Neural progenitor cell (in vitro differentiated cells): Measurements from ENCODE around the gene ZNF771. TPM values are rescaled to one million over a fixed set of nuclear protein-coding genes. Genes with fewer than 3 reads are reported as not detected.

Experiments
- DNase-seq: peaks from one replicate; pipeline ENCODE4 v3.0.0-alpha.2; 2016; ENCODE audit warnings: low spot score
- H2AFZ ChIP-seq: fragments of 200-600 bp; sonication (generic); replicated peaks from 2 replicates; pipeline ENCODE4 v1.6.1; 2016; ENCODE audit warnings: antibody characterized with exemption
- H3F3A ChIP-seq: fragments of 200-600 bp; sonication (generic); 2 replicates; pipeline ENCODE4 v1.6.1; 2016; ENCODE audit warnings: antibody characterized with exemption, low read depth
- H3K27ac ChIP-seq: fragments of 200-600 bp; sonication (generic); 2 replicates; pipeline ENCODE4 v1.5.1; 2016; ENCODE audit warnings: mild to moderate bottlenecking
- H3K27me3 ChIP-seq: fragments of 200-600 bp; sonication (generic); 2 replicates; pipeline ENCODE4 v1.6.1; 2016; ENCODE audit warnings: mild to moderate bottlenecking, moderate library complexity
- H3K36me3 ChIP-seq: fragments of 200-600 bp; sonication (generic); 2 replicates; pipeline ENCODE4 v1.5.1; 2016
- H3K4me1 ChIP-seq: fragments of 200-600 bp; sonication (generic); 2 replicates; pipeline ENCODE4 v1.6.1; 2016; ENCODE audit warnings: mixed run types
- H3K4me2 ChIP-seq: fragments of 200-600 bp; sonication (generic); 2 replicates; pipeline ENCODE4 v1.6.1; 2016
- H3K4me3 ChIP-seq: fragments of 200-600 bp; sonication (generic); 2 replicates; pipeline ENCODE4 v1.5.1; 2016
- H3K79me2 ChIP-seq: fragments of 200-600 bp; sonication (generic); 2 replicates; pipeline ENCODE4 v1.6.1; 2016; ENCODE audit warnings: low read depth
- H3K9ac ChIP-seq: fragments of 200-600 bp; sonication (generic); 2 replicates; pipeline ENCODE4 v1.6.1; 2016
- H3K9me3 ChIP-seq: fragments of 200-600 bp; sonication (generic); 2 replicates; pipeline ENCODE4 v1.5.1; 2016; ENCODE audit warnings: low read depth
- H4K20me1 ChIP-seq: fragments of 200-600 bp; sonication (generic); 2 replicates; pipeline ENCODE4 v1.6.1; 2016; ENCODE audit warnings: low read depth
- H3K27ac Mint-ChIP-seq: 3 replicates; pipeline ENCODE4 v1.8.0; 2021; ENCODE audit warnings: mixed read lengths
- H3K27me3 Mint-ChIP-seq: 2 replicates; pipeline ENCODE4 v1.8.0; 2022; ENCODE audit warnings: low read depth, mild to moderate bottlenecking, inconsistent platforms, moderate library complexity, mixed read lengths; ENCODE audit not compliant: insufficient read depth
- H3K36me3 Mint-ChIP-seq: 3 replicates; pipeline ENCODE4 v1.8.0; 2021; ENCODE audit warnings: mixed read lengths
- H3K4me1 Mint-ChIP-seq: 3 replicates; pipeline ENCODE4 v1.8.0; 2021; ENCODE audit warnings: mixed read lengths
- H3K4me3 Mint-ChIP-seq: 3 replicates; pipeline ENCODE4 v1.8.0; 2021; ENCODE audit warnings: mild to moderate bottlenecking, moderate library complexity, mixed read lengths
- H3K9me3 Mint-ChIP-seq: 3 replicates; pipeline ENCODE4 v1.8.0; 2020; ENCODE audit warnings: mixed read lengths
- EZH2 ChIP-seq: fragments of 200-600 bp; sonication (generic); IDR thresholded peaks from 2 replicates; pipeline ENCODE4 v1.6.1; 2017; ENCODE audit warnings: antibody characterized with exemption, mild to moderate bottlenecking, moderate library complexity
- EZH2phosphoT487 ChIP-seq: fragments of 200-600 bp; sonication (generic); IDR thresholded peaks from 2 replicates; pipeline ENCODE4 v1.6.1; 2017; ENCODE audit warnings: antibody characterized with exemption
- total RNA-seq: library from RNA; depleted of rRNA; stranded (reverse); fragments of >200 nt; gene quantifications from 2 replicates; pipeline ENCODE4 v1.2.3, GENCODE V29; 2015; ENCODE audit warnings: low replicate concordance
- TF ChIP-seq, protein P1 (sequence below): fragments of 200-600 bp; sonication (generic); IDR thresholded peaks from 2 replicates; pipeline ENCODE4 v1.5.1; 2017; ENCODE audit warnings: antibody characterized with exemption, mild to moderate bottlenecking

ZNF771 gene
- total RNA-seq, 1 donor from 2014 or later, result 6.0 TPM

- no peak for TF ChIP-seq EZH2
- no peak for TF ChIP-seq EZH2phosphoT487
- TF ChIP-seq, protein P1, sequence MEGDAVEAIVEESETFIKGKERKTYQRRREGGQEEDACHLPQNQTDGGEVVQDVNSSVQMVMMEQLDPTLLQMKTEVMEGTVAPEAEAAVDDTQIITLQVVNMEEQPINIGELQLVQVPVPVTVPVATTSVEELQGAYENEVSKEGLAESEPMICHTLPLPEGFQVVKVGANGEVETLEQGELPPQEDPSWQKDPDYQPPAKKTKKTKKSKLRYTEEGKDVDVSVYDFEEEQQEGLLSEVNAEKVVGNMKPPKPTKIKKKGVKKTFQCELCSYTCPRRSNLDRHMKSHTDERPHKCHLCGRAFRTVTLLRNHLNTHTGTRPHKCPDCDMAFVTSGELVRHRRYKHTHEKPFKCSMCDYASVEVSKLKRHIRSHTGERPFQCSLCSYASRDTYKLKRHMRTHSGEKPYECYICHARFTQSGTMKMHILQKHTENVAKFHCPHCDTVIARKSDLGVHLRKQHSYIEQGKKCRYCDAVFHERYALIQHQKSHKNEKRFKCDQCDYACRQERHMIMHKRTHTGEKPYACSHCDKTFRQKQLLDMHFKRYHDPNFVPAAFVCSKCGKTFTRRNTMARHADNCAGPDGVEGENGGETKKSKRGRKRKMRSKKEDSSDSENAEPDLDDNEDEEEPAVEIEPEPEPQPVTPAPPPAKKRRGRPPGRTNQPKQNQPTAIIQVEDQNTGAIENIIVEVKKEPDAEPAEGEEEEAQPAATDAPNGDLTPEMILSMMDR, result no peak
- Histone ChIP-seq H3K4me2 (peak overlapping the region; percentile 87), H3K27me3 (no peaks in the 10 kb centered on the region), H3K9ac (no peak overlapping the region), H3K36me3 (no peaks in the 10 kb centered on the region), H3K9me3 (no peaks in the 10 kb centered on the region), H3K4me3 (peak overlapping the region; percentile 82), H4K20me1 (no peaks in the 10 kb centered on the region), H3K79me2 (peaks cover 13% of the 10 kb centered on the region), H2AFZ (peak overlapping the region; percentile 90), H3K4me1 (peaks cover 7% of the 10 kb centered on the region), H3K27ac (no peak overlapping the region), H3F3A (peaks cover 11% of the 10 kb centered on the region)
- Mint-ChIP-seq H3K36me3 (peaks cover 16% of the 10 kb centered on the region), H3K4me1 (peaks cover 24% of the 10 kb centered on the region), H3K4me3 (peak overlapping the region; percentile 82), H3K9me3 (peaks cover 5% of the 10 kb centered on the region), H3K27ac (no peak overlapping the region), H3K27me3 (peaks cover 7% of the 10 kb centered on the region)
- no peak for DNase-seq
Measured at GRCh38 chr16:30444231-30445148, 37.1 kb downstream of the ZNF771 start.

DNA sequence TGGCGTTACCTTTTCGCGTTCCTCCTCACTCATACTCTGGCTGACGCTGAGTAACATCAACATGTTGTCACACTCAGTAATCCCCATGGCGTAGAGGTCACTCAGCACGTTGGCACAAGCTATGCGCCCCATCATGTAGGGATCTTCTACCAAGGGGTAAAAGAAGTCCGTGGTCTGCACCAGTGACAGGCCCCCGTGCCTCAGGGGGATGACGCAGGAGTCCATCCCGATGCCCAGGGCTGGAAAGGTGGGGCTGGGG is 37.7 kb downstream of the ZNF771 start:
- peak overlapping the region; percentile 82 for H3K4me3 Mint-ChIP-seq
- H3K36me3 ChIP-seq, result no peaks in the 10 kb centered on the region
- peaks cover 11% of the 10 kb centered on the region for H3F3A ChIP-seq
- no peaks in the 10 kb centered on the region for H4K20me1 ChIP-seq
- H3K79me2 ChIP-seq, result peaks cover 13% of the 10 kb centered on the region
- peaks cover 7% of the 10 kb centered on the region for H3K4me1 ChIP-seq
- H3K27ac Mint-ChIP-seq, result no peak overlapping the region
- H2AFZ ChIP-seq, result peak overlapping the region; percentile 90
- H3K4me2 ChIP-seq, result peak overlapping the region; percentile 87
- H3K4me1 Mint-ChIP-seq, result peaks cover 24% of the 10 kb centered on the region
- no peaks in the 10 kb centered on the region for H3K9me3 ChIP-seq
- H3K36me3 Mint-ChIP-seq, result peaks cover 16% of the 10 kb centered on the region
- H3K9ac ChIP-seq, result no peak overlapping the region
- TF ChIP-seq, protein P1, result no peak
- no peak for TF ChIP-seq EZH2
- TF ChIP-seq EZH2phosphoT487, result no peak
- no peaks in the 10 kb centered on the region for H3K27me3 ChIP-seq
- H3K9me3 Mint-ChIP-seq, result peaks cover 5% of the 10 kb centered on the region
- DNase-seq, result no peak
- H3K27me3 Mint-ChIP-seq, result peaks cover 7% of the 10 kb centered on the region
- no peak overlapping the region for H3K27ac ChIP-seq
- H3K4me3 ChIP-seq, result peak overlapping the region; percentile 82

GRCh38 chr16:30445408-30446202 is 38.2 kb downstream of the ZNF771 start, which contains the start of gene SEPHS2:
TSS of gene SEPHS2 (minus strand) at chr16:30445874. CDS start at chr16:30445727, 147 bp downstream.
- H3F3A ChIP-seq, result peaks cover 11% of the 10 kb centered on the region
- H3K36me3 ChIP-seq, result no peaks in the 10 kb centered on the region
- Mint-ChIP-seq H3K4me3 (peak within 1 kb of the TSS; percentile 94), H3K9me3 (peaks cover 5% of the 10 kb centered on the region), H3K4me1 (peaks cover 25% of the 10 kb centered on the region), H3K27me3 (peaks cover 5% of the 10 kb centered on the region), H3K27ac (peak within 1 kb of the TSS; percentile 39), H3K36me3 (peaks cover 16% of the 10 kb centered on the region)
- peak within 1 kb of the TSS; percentile 87 for H3K4me2 ChIP-seq
- peak within 1 kb of the TSS; percentile 82 for H3K4me3 ChIP-seq
- no peaks in the 10 kb centered on the region for H4K20me1 ChIP-seq
- H3K9ac ChIP-seq, result peak within 1 kb of the TSS; percentile 53
- H3K9me3 ChIP-seq, result no peaks in the 10 kb centered on the region
- H3K27me3 ChIP-seq, result no peaks in the 10 kb centered on the region
- H3K79me2 ChIP-seq, result peaks cover 13% of the 10 kb centered on the region
- peak; percentile 94 for DNase-seq
- peaks cover 7% of the 10 kb centered on the region for H3K4me1 ChIP-seq
- peak within 1 kb of the TSS; percentile 90 for H2AFZ ChIP-seq
- no peak within 1 kb of the TSS for H3K27ac ChIP-seq
- TF ChIP-seq EZH2phosphoT487 (no peak), EZH2 (no peak)
- TF ChIP-seq, protein P1, result peak; percentile 47
